K562 (cell line): Measurements from ENCODE around the gene LHX3. TPM values are rescaled to one million over a fixed set of nuclear protein-coding genes. Genes with fewer than 3 reads are reported as not detected.

ENCODE experiments used
- ATAC-seq: fragments of 200-7000 bp; cut with Tn5 transposase; 3 replicates; pipeline ENCODE4 v1.9.1; 2020; ENCODE audit warnings: moderate library complexity
- BruUV-seq: library from RNA; stranded (reverse); fragments of 400-500 nt; replicated peaks from 2 replicates; lab custom pipeline; 2021; lab: Mats Ljungman, UMichigan
- CTCF ChIA-PET: fragments of 300-600 bp; formaldehyde crosslinking; extraction: SDS; loops from one replicate; lab custom pipeline; 2021; ENCODE audit warnings: low intra/inter-chr PET ratio; lab: Yijun Ruan, JAX
- POLR2A ChIA-PET: fragments of 300-600, 350-650 bp; sonication (Branson Sonifier 250); formaldehyde crosslinking; extraction: SDS; loops from one replicate; lab custom pipeline; 2021; ENCODE audit warnings: antibody characterized with exemption, inconsistent platforms; lab: Yijun Ruan, JAX
- DNase-seq, 4 experiments: peaks; one replicate each; pipeline versions ENCODE4 v3.0.0 to v3.0.0-alpha.2; 2011 to 2018; ENCODE audit warnings: low spot score in 3 of 4, mixed read lengths in 3 of 4; ENCODE audit errors: extremely low read depth in 1 of 4
- FAIRE-seq: peaks from 2 replicates; lab custom pipeline; 2011; peaks lifted over from hg19 to GRCh38; lab: Jason Lieb, UNC
- H2AFZ ChIP-seq: 2 replicates; pipeline ENCODE4 v1.6.0; 2011; ENCODE audit warnings: low read depth, low read length, control low read depth, inconsistent platforms
- H3K27ac ChIP-seq: fragments of 200-600 bp; 3 replicates; pipeline ENCODE4 v1.8.0; 2011; ENCODE audit warnings: low read depth, mild to moderate bottlenecking, control low read depth, inconsistent platforms, low read length, moderate library complexity, mixed read lengths; ENCODE audit errors: extremely low read depth
- H3K27me3 ChIP-seq, 2 experiments: fragments of 300-600 bp in 1 of 2; 2 replicates in 1 of 2; 3 replicates in 1 of 2; pipeline versions ENCODE4 v1.6.0 to v1.8.0; 2011; ENCODE audit warnings: inconsistent platforms in 2 of 2, low read length in 2 of 2, mild to moderate bottlenecking in 1 of 2, mixed read lengths in 1 of 2, moderate library complexity in 1 of 2; ENCODE audit not compliant: control insufficient read depth in 2 of 2, insufficient read depth in 2 of 2
- H3K36me3 ChIP-seq: fragments of 300-600 bp; 3 replicates; pipeline ENCODE4 v1.8.0; 2011; ENCODE audit warnings: mild to moderate bottlenecking, low read length, inconsistent platforms; ENCODE audit not compliant: control insufficient read depth, insufficient read depth
- H3K4me1 ChIP-seq, 2 experiments: fragments of 200-600 bp in 1 of 2; replicated peaks in 1 of 2; 2 replicates in 1 of 2; 3 replicates in 1 of 2; pipeline versions ENCODE4 v1.5.1 to v1.8.0; 2011; ENCODE audit warnings: inconsistent platforms in 2 of 2, low read length in 2 of 2, mild to moderate bottlenecking in 1 of 2, mixed read lengths in 1 of 2, moderate library complexity in 1 of 2; ENCODE audit not compliant: control insufficient read depth in 2 of 2, insufficient read depth in 2 of 2
- H3K4me2 ChIP-seq: 2 replicates; pipeline ENCODE4 v1.6.1; 2011; ENCODE audit warnings: low read length, control low read depth, inconsistent platforms, mixed read lengths; ENCODE audit not compliant: insufficient read depth
- H3K4me3 ChIP-seq: fragments of 200-600 bp; sonication (generic), shearing (Covaris generic); 2 replicates; pipeline ENCODE4 v1.5.1; 2016; ENCODE audit warnings: control low read depth, inconsistent platforms
- H3K79me2 ChIP-seq: fragments of 200-600 bp; 3 replicates; pipeline ENCODE4 v1.8.0; 2011; ENCODE audit warnings: low read length, inconsistent platforms; ENCODE audit not compliant: control insufficient read depth, insufficient read depth
- H3K9ac ChIP-seq, 2 experiments: 2 replicates each; pipeline versions ENCODE4 v1.6.0 to v1.6.1; 2011; ENCODE audit warnings: low read depth in 2 of 2, low read length in 2 of 2, control low read depth in 1 of 2, inconsistent platforms in 1 of 2, mild to moderate bottlenecking in 1 of 2, mixed read lengths in 1 of 2; ENCODE audit not compliant: insufficient read depth in 1 of 2
- H3K9me1 ChIP-seq: one replicate; pipeline ENCODE4 v1.6.0; 2011; ENCODE audit warnings: inconsistent platforms, mild to moderate bottlenecking, low read length, moderate library complexity; ENCODE audit not compliant: control insufficient read depth, insufficient read depth
- H3K9me3 ChIP-seq: replicated peaks from 2 replicates; pipeline ENCODE4 v1.5.1; 2011; ENCODE audit warnings: low read depth, low read length, inconsistent platforms; ENCODE audit not compliant: control insufficient read depth, insufficient read depth
- H4K20me1 ChIP-seq: replicated peaks from 2 replicates; pipeline ENCODE4 v1.6.1; 2011; ENCODE audit warnings: low read length, inconsistent platforms, mixed read lengths; ENCODE audit not compliant: control insufficient read depth, insufficient read depth
- ARID2 ChIP-seq: fragments of 450-650 bp; IDR thresholded peaks from 2 replicates; pipeline ENCODE4 v1.6.1; 2017; ENCODE audit warnings: antibody characterized with exemption, mild to moderate bottlenecking
- ASH1L ChIP-seq: fragments of 450-650 bp; IDR thresholded peaks from 2 replicates; pipeline ENCODE4 v1.6.1; 2018; ENCODE audit warnings: borderline replicate concordance, mild to moderate bottlenecking, low read depth; ENCODE audit not compliant: partially characterized antibody
- ATF7 ChIP-seq: fragments of 450-650 bp; IDR thresholded peaks from 2 replicates; pipeline ENCODE4 v1.7.1; 2014; ENCODE audit warnings: mild to moderate bottlenecking, moderate library complexity
- BACH1 ChIP-seq: fragments of 200-800 bp; sonication (Bioruptor generic); IDR thresholded peaks from 2 replicates; pipeline ENCODE4 v1.6.1; 2016; ENCODE audit warnings: missing genetic modification characterization, missing compliant biosample characterization
- BCOR ChIP-seq: fragments of 450-650 bp; IDR thresholded peaks from 2 replicates; pipeline ENCODE4 v1.6.1; 2016
- GTF2F1 ChIP-seq: IDR thresholded peaks from 2 replicates; pipeline ENCODE4 v1.6.1; 2011; ENCODE audit warnings: low read depth, low read length, improper control_type of control experiment
- HMGN3 ChIP-seq: IDR thresholded peaks from 2 replicates; pipeline ENCODE4 v1.6.1; 2011; ENCODE audit warnings: borderline replicate concordance, low read depth, mild to moderate bottlenecking, mixed read lengths, low read length; ENCODE audit not compliant: insufficient read length; ENCODE audit errors: extremely low read depth
- HNRNPH1 ChIP-seq: fragments of 200-400 bp; formaldehyde crosslinking; optimal IDR thresholded peaks from 2 replicates; pipeline ENCODE3; 2017; ENCODE audit warnings: low read depth, mild to moderate bottlenecking, low read length, moderate library complexity
- ILF3 ChIP-seq: fragments of 450-650 bp; IDR thresholded peaks from 2 replicates; pipeline ENCODE4 v1.6.1; 2018; ENCODE audit warnings: antibody characterized with exemption, mild to moderate bottlenecking, moderate library complexity, borderline replicate concordance
- NR2C2 ChIP-seq, 2 experiments: fragments of 200-800 bp in 1 of 2; sonication (Bioruptor generic) in 1 of 2; sonication (generic) in 1 of 2; formaldehyde crosslinking in 1 of 2; IDR thresholded peaks; 2 replicates each; pipeline versions ENCODE4 v1.6.1 to v1.8.0; 2016 to 2022; ENCODE audit warnings: mild to moderate bottlenecking in 1 of 2, missing compliant biosample characterization in 1 of 2, missing genetic modification characterization in 1 of 2, missing genetic modification reagents in 1 of 2
- TAF7 ChIP-seq: fragments of 450-650 bp; IDR thresholded peaks from 2 replicates; pipeline ENCODE4 v1.6.1; 2016; ENCODE audit warnings: missing genetic modification characterization, missing compliant biosample characterization
- TCF3 ChIP-seq: sonication (generic); formaldehyde crosslinking; IDR thresholded peaks from 2 replicates; pipeline ENCODE4 v1.4.0; 2020; ENCODE audit warnings: mild to moderate bottlenecking, missing genetic modification reagents
- ZNF398 ChIP-seq: fragments of 250-450 bp; sonication (Bioruptor Pico); IDR thresholded peaks from 2 replicates; pipeline ENCODE4 v1.8.0; 2021; ENCODE audit warnings: moderate library complexity, mild to moderate bottlenecking, inconsistent platforms
- ZNF668 ChIP-seq: fragments of 250-450 bp; sonication (Bioruptor Pico); IDR thresholded peaks from 2 replicates; pipeline ENCODE4 v1.8.0; 2022; ENCODE audit warnings: mild to moderate bottlenecking, inconsistent platforms
- ZNF740 ChIP-seq, 3 experiments: fragments of 200-800 bp in 1 of 3; sonication (Bioruptor generic) in 1 of 3; sonication (generic) in 1 of 3; formaldehyde crosslinking in 1 of 3; IDR thresholded peaks; 2 replicates each; pipeline versions ENCODE4 v1.6.1 to v1.8.0; 2016 to 2022; ENCODE audit warnings: mild to moderate bottlenecking in 2 of 3, missing compliant biosample characterization in 2 of 3, missing genetic modification characterization in 2 of 3, missing genetic modification reagents in 1 of 3
- WGBS: fragments of 100-300 bp; shearing (Covaris generic); methylation state at CpG from one replicate; pipeline ENCODE4 v1.1.6; 2016; ENCODE audit warnings: low coverage, mixed read lengths; ENCODE audit not compliant: insufficient coverage; ENCODE audit errors: missing lambda C conversion rate; 5-methylcytosine and 5-hydroxymethylcytosine counted together
- in situ Hi-C: fragments of 300-500 bp; cut with MboI; formaldehyde crosslinking; loops from 4 replicates; pipeline ENCODE4 v1.15.0; 2018; ENCODE audit warnings: inconsistent platforms, mixed read lengths
- intact Hi-C: fragments of 100-400 bp; cut with micrococcal nuclease; formaldehyde crosslinking; loops from 2 replicates; pipeline ENCODE4 v1.14.2; 2022
- polyA plus RNA-seq, 8 experiments: library from polyadenylated mRNA; depleted of rRNA in 4 of 8; stranded (reverse) in 5 of 8; unstranded in 3 of 8; fragments of >200 nt; fragmentation: Nextera tagmentation in 2 of 8; fragmentation: Illumina TruSeq in 1 of 8; extraction: Ambion mirVana in 2 of 8; extraction: Trizol in 1 of 8; gene quantifications; 2 replicates each; pipeline versions ENCODE4 v1.2.1 to v1.2.3, GENCODE V29; 2011 to 2014; ENCODE audit warnings: inconsistent platforms in 1 of 8, missing spikeins in 1 of 8
- total RNA-seq, 7 experiments: library from RNA; depleted of rRNA in 6 of 7; stranded (reverse); fragments of >200 nt in 6 of 7; fragmentation: Illumina TruSeq in 2 of 7; extraction: Trizol in 2 of 7; gene quantifications; 2 replicates each; pipeline versions ENCODE4 v1.2.1 to v1.2.3, GENCODE V29; 2011 to 2021; ENCODE audit warnings: low replicate concordance in 1 of 7
- TF ChIP-seq, protein P1 (sequence below): fragments of 250-450 bp; sonication (Bioruptor Pico); IDR thresholded peaks from 2 replicates; pipeline ENCODE4 v1.5.0; 2020; ENCODE audit warnings: mild to moderate bottlenecking

The LHX3 gene
- total and polyA plus RNA-seq, 9 of the 15 experiments (the other 6 are each of a cell fraction or from before 2014, with no cell fraction given) = 0.09 TPM; not detected in 8

DNA sequence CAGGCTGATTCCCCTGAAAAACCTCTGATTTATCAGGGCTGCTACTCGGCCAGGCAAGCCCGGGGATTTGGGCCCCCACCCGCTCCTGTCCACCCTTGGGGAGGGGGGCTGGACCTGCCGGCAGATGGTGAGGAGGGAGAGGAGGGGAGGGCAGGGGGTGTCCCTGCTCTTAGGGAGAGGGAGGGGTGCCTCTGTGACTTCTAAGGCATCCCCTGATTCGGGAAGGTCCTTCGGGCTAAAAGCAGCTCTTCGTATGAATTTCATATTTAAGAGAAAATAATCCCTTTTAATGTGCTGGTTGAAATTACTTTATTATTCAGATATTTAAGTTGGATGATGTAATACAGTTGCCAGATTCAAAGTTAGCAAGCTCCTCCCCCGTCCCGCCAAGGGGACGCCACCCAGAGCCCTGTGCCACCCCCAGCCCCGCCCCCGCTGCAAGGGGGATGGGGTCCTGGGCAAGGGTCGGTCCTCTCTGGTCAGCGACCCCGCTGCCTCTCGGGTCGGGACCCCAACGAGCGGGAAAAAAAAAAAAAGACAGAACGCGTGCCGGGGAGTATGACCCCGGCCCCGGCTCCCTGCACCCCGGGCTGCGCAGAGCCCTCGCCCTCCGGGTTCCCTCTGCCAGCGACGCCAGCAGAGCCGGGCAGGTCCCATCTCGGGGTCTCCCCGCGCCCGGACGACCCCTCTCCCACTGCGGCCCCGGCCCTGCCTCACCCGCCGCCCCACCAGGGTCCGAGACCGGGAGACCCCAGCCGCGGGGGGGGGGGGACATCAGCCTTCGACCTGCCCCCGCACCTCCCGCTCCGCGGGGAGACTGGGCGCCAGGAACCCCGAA is 12.4 kb downstream of the LHX3 start:
- ChIA-PET POLR2A (interaction anchor here (1.3 kb wide), 1 partner anchor 14 kb away, joined by 5 read pairs; no protein-coding TSS in a partner anchor), CTCF (no interaction called here)
- 4% methylated on average over 8 of the region's 51 CpGs for WGBS
- Histone ChIP-seq H3K27ac (no peak overlapping the region), H3K4me3 (peak overlapping the region; percentile 36; the same call in 1 of the 2 replicates), H4K20me1 (no peaks in the 10 kb centered on the region), H3K79me2 (no peaks in the 10 kb centered on the region), H3K36me3 (no peaks in the 10 kb centered on the region), H3K4me1 (peaks cover 28 to 62% of the 10 kb centered on the region in 2 experiments), H3K4me2 (peak overlapping the region; percentile 18; the same call in 1 of the 2 replicates), H2AFZ (no peak overlapping the region), H3K27me3 (peaks cover 0 to 28% of the 10 kb centered on the region in 2 experiments; a peak in 3 of 5 replicates), H3K9me1 (no peaks in the 10 kb centered on the region), H3K9me3 (no peaks in the 10 kb centered on the region), H3K9ac (peak overlapping the region in 1 of 2 experiments; percentile 30; a peak in 1 of 4 replicates)
- no peak for DNase-seq
- in situ Hi-C loops = no loop called here
- no peak for FAIRE-seq
- ATAC-seq = peak; percentile 35
- intact Hi-C loops = loop anchor here (2.0 kb wide), 1 partner anchor 14 kb away; no protein-coding TSS in a partner anchor
- no TSS peak for BruUV-seq
- TF ChIP-seq ASH1L = no peak
- TF ChIP-seq ZNF740 (CRISPR knock-in tag; IDR thresholded peaks at IDR 0.05) = peak; percentile 20; the same call in 1 of the 2 replicates
- no peak for TF ChIP-seq ZNF740 (tag; IDR thresholded peaks at IDR 0.05)
- no peak for TF ChIP-seq ARID2
- TF ChIP-seq ZNF668 (CRISPR knock-in tag) = no peak
- no peak for TF ChIP-seq ZNF398 (CRISPR knock-in tag)
- no peak for TF ChIP-seq GTF2F1
- no peak for TF ChIP-seq HMGN3
- TF ChIP-seq BACH1 = no peak
- TF ChIP-seq HNRNPH1 = no peak
- no peak for TF ChIP-seq ILF3
- TF ChIP-seq, protein P1, sequence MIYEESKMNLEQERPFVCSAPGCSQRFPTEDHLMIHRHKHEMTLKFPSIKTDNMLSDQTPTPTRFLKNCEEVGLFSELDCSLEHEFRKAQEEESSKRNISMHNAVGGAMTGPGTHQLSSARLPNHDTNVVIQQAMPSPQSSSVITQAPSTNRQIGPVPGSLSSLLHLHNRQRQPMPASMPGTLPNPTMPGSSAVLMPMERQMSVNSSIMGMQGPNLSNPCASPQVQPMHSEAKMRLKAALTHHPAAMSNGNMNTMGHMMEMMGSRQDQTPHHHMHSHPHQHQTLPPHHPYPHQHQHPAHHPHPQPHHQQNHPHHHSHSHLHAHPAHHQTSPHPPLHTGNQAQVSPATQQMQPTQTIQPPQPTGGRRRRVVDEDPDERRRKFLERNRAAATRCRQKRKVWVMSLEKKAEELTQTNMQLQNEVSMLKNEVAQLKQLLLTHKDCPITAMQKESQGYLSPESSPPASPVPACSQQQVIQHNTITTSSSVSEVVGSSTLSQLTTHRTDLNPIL (CRISPR knock-in tag) = no peak
- no peak for TF ChIP-seq NR2C2 (CRISPR knock-in tag; IDR thresholded peaks at IDR 0.05)
- TF ChIP-seq NR2C2 (tag; IDR thresholded peaks at IDR 0.05) = 0 out of 2 replicates have a peak, but pooled peaks have one; percentile 15
- no peak for TF ChIP-seq TAF7 (tag)
- TF ChIP-seq ATF7 = peak; percentile 58
- TF ChIP-seq TCF3 (CRISPR knock-in tag) = no peak
- no peak for TF ChIP-seq BCOR
